GM18907 (cell line): ENCODE results near the gene ATAD3C.
"Not testable (repeated sequence)": the region's sequence is repeated elsewhere in the genome, so short reads cannot be mapped to it uniquely, and the experiment has no call there.

Experiments used
- ATAC-seq: cut with Tn5 transposase; IDR thresholded peaks from one replicate; pipeline ENCODE4 v1.9.1; 2021; ENCODE audit warnings: mild to moderate bottlenecking, moderate library complexity; ENCODE audit not compliant: unreplicated experiment

The ATAD3C gene

GRCh38 chr1:1440262-1441001, 9.1 kb upstream of the ATAD3C start:
- no peak for ATAC-seq

GRCh38 chr1:1441002-1441888, 8.2 kb upstream of the ATAD3C start:
- no peak for ATAC-seq

- no peak for ATAC-seq
Observed at GRCh38 chr1:1442069-1442770, 7.3 kb upstream of the ATAD3C start.

GRCh38 chr1:1446631-1447030, 2.9 kb upstream of the ATAD3C start:
- not testable (repeated sequence) for ATAC-seq

- not testable (repeated sequence) for ATAC-seq
Observed at GRCh38 chr1:1450616-1451015, 1.1 kb downstream of the ATAD3C start.

GRCh38 chr1:1451696-1452364, 2.3 kb downstream of the ATAD3C start:
- ATAC-seq = no peak

- not testable (repeated sequence) for ATAC-seq
Observed at GRCh38 chr1:1452365-1452739, 2.9 kb downstream of the ATAD3C start.

GRCh38 chr1:1452882-1453281, 3.4 kb downstream of the ATAD3C start:
- ATAC-seq = no peak

GRCh38 chr1:1454286-1455056, 5.0 kb downstream of the ATAD3C start:
- not testable (repeated sequence) for ATAC-seq

- no peak for ATAC-seq
Observed at GRCh38 chr1:1455366-1455884, 5.9 kb downstream of the ATAD3C start.

- not testable (repeated sequence) for ATAC-seq
Observed at GRCh38 chr1:1455934-1456333, 6.4 kb downstream of the ATAD3C start.

- ATAC-seq = not testable (repeated sequence)
Observed at GRCh38 chr1:1456683-1457255, 7.3 kb downstream of the ATAD3C start.

GRCh38 chr1:1459156-1459555, 9.7 kb downstream of the ATAD3C start:
- ATAC-seq = not testable (repeated sequence)

GRCh38 chr1:1459711-1460110, 10.2 kb downstream of the ATAD3C start:
- ATAC-seq = not testable (repeated sequence)

- no peak for ATAC-seq
Observed at GRCh38 chr1:1460540-1461130, 11.1 kb downstream of the ATAD3C start.

- no peak for ATAC-seq
Observed at GRCh38 chr1:1461721-1462317, 12.3 kb downstream of the ATAD3C start.

- ATAC-seq = no peak
Observed at GRCh38 chr1:1462318-1462966, 13.0 kb downstream of the ATAD3C start.

GRCh38 chr1:1463312-1463711, 13.8 kb downstream of the ATAD3C start:
- no peak for ATAC-seq
